Activated CD8-positive, alpha-beta memory T cell treated with anti-CD3 and anti-CD28 coated beads, Interleukin-2, amount 50 U/mL, for 24 hours (primary cell): ENCODE data around the gene UAP1L1.

Experiments
- DNase-seq: peaks from one replicate; pipeline ENCODE4 v3.0.0-alpha.2; 2020; ENCODE audit errors: extremely low read depth

UAP1L1 gene

GRCh38 chr9:137097761-137098462 lies 20.6 kb downstream of the UAP1L1 start:
- DNase-seq = no peak

GRCh38 chr9:137099231-137099630 lies 21.9 kb downstream of the UAP1L1 start:
- no peak for DNase-seq

GRCh38 chr9:137103206-137103999 lies 26.1 kb downstream of the UAP1L1 start:
- no peak for DNase-seq

GRCh38 chr9:137105814-137106661 lies 28.7 kb downstream of the UAP1L1 start:
- DNase-seq = no peak

GRCh38 chr9:137106662-137107250 lies 29.4 kb downstream of the UAP1L1 start:
- DNase-seq = no peak

GRCh38 chr9:137107312-137107921 lies 30.1 kb downstream of the UAP1L1 start:
- no peak for DNase-seq

GRCh38 chr9:137107982-137108381 lies 30.7 kb downstream of the UAP1L1 start:
- no peak for DNase-seq

GRCh38 chr9:137108608-137109249 lies 31.4 kb downstream of the UAP1L1 start:
- no peak for DNase-seq

GRCh38 chr9:137109250-137110146 lies 32.2 kb downstream of the UAP1L1 start:
- no peak for DNase-seq

GRCh38 chr9:137110147-137110910 lies 33.0 kb downstream of the UAP1L1 start:
- DNase-seq = no peak

- DNase-seq = no peak
These were observed 33.8 kb downstream of the UAP1L1 start for GRCh38 chr9:137110911-137111787.

- DNase-seq = no peak
These were observed 34.7 kb downstream of the UAP1L1 start for GRCh38 chr9:137111788-137112563.

- DNase-seq = no peak
These were observed 35.5 kb downstream of the UAP1L1 start for GRCh38 chr9:137112564-137113384.

- DNase-seq = no peak
These were observed 36.3 kb downstream of the UAP1L1 start for GRCh38 chr9:137113385-137114159.

GRCh38 chr9:137114220-137114612 lies 36.9 kb downstream of the UAP1L1 start:
- DNase-seq = no peak
